HepG2 (cell line): ENCODE results near the gene SELENOH. TPM values are rescaled to one million over a fixed set of nuclear protein-coding genes. Genes with fewer than 3 reads are reported as not detected.

Source experiments
- ATAC-seq: fragments of 200-7000 bp; cut with Tn5 transposase; 3 replicates; pipeline ENCODE4 v1.9.1; 2020; ENCODE audit warnings: mild to moderate bottlenecking, moderate library complexity
- BruUV-seq: library from RNA; stranded (reverse); fragments of 400-500 nt; replicated peaks from 2 replicates; lab custom pipeline; 2021; lab: Mats Ljungman, UMichigan
- CTCF ChIA-PET: fragments of 300-600 bp; formaldehyde crosslinking; extraction: SDS; loops from one replicate; lab custom pipeline; 2021; ENCODE audit warnings: low total read pairs, inconsistent platforms, low intra/inter-chr PET ratio; lab: Yijun Ruan, JAX
- POLR2A ChIA-PET: fragments of 350-600 bp; sonication (Branson Sonifier 250); formaldehyde crosslinking; loops from one replicate; lab custom pipeline; 2020; ENCODE audit warnings: antibody characterized with exemption, inconsistent platforms; lab: Yijun Ruan, JAX
- DNase-seq: peaks from one replicate; pipeline ENCODE4 v3.0.0-alpha.2; 2015; ENCODE audit warnings: low spot score
- FAIRE-seq: peaks from 3 replicates; lab custom pipeline; 2011; peaks lifted over from hg19 to GRCh38; lab: Jason Lieb, UNC
- H2AFZ ChIP-seq: one replicate; pipeline ENCODE4 v1.6.1; 2011; ENCODE audit warnings: low read length, inconsistent platforms
- H3K27ac ChIP-seq: fragments of 300-600 bp; 3 replicates; pipeline ENCODE4 v1.8.0; 2011; ENCODE audit warnings: mixed run types, mild to moderate bottlenecking, mixed read lengths, low read length, inconsistent platforms; ENCODE audit not compliant: insufficient read depth; ENCODE audit errors: extremely low read length
- H3K27me3 ChIP-seq, 2 experiments: fragments of 200-600 bp in 1 of 2; 2 replicates in 1 of 2; 3 replicates in 1 of 2; pipeline versions ENCODE4 v1.6.0 to v1.8.0; 2011; ENCODE audit warnings: low read length in 2 of 2, mild to moderate bottlenecking in 2 of 2, moderate library complexity in 2 of 2, inconsistent platforms in 1 of 2; ENCODE audit not compliant: insufficient read depth in 2 of 2, control insufficient read depth in 1 of 2
- H3K36me3 ChIP-seq, 2 experiments: fragments of 200-600 bp in 1 of 2; replicated peaks in 1 of 2; 2 replicates in 1 of 2; 3 replicates in 1 of 2; pipeline versions ENCODE4 v1.5.1 to v1.8.0; 2011; ENCODE audit warnings: low read length in 2 of 2, inconsistent platforms in 1 of 2; ENCODE audit not compliant: insufficient read depth in 2 of 2, control insufficient read depth in 1 of 2
- H3K4me1 ChIP-seq: 2 replicates; pipeline ENCODE4 v1.5.1; 2012; ENCODE audit warnings: low read length, inconsistent platforms; ENCODE audit not compliant: insufficient read depth
- H3K4me2 ChIP-seq: 2 replicates; pipeline ENCODE4 v1.6.0; 2011; ENCODE audit warnings: low read depth, low read length, inconsistent platforms
- H3K4me3 ChIP-seq, 3 experiments: fragments of 200-600 bp in 1 of 3; sonication (generic), shearing (Covaris generic) in 1 of 3; replicated peaks in 1 of 3; 2 replicates each; pipeline ENCODE4 v1.5.1; 2011 to 2016; ENCODE audit warnings: low read length in 3 of 3, inconsistent platforms in 2 of 3, low read depth in 2 of 3, mild to moderate bottlenecking in 2 of 3, control low read depth in 1 of 3, mixed read lengths in 1 of 3; ENCODE audit not compliant: insufficient read depth in 1 of 3
- H3K79me2 ChIP-seq: one replicate; pipeline ENCODE4 v1.6.1; 2011; ENCODE audit warnings: low read length, inconsistent platforms; ENCODE audit not compliant: insufficient read depth
- H3K9ac ChIP-seq: 2 replicates; pipeline ENCODE4 v1.6.0; 2011; ENCODE audit warnings: mild to moderate bottlenecking, low read depth, low read length, inconsistent platforms; ENCODE audit not compliant: insufficient read depth
- H3K9me3 ChIP-seq: 2 replicates; pipeline ENCODE4 v1.5.1; 2012; ENCODE audit warnings: mild to moderate bottlenecking, low read length
- H4K20me1 ChIP-seq: 2 replicates; pipeline ENCODE4 v1.6.0; 2011; ENCODE audit warnings: inconsistent platforms, mild to moderate bottlenecking, low read length, moderate library complexity; ENCODE audit not compliant: insufficient read depth
- ATF7 ChIP-seq, 2 experiments: fragments of 450-650 bp in 1 of 2; sonication (generic) in 1 of 2; formaldehyde crosslinking in 1 of 2; IDR thresholded peaks; 2 replicates each; pipeline versions ENCODE4 v1.4.0 to v1.6.1; 2016 to 2020; ENCODE audit warnings: antibody characterized with exemption in 1 of 2, mild to moderate bottlenecking in 1 of 2, missing genetic modification reagents in 1 of 2
- CBX5 ChIP-seq: sonication (generic); formaldehyde crosslinking; IDR thresholded peaks from 2 replicates; pipeline ENCODE4 v1.4.0; 2020; ENCODE audit warnings: missing genetic modification reagents, borderline replicate concordance
- KMT2A ChIP-seq: sonication (generic); formaldehyde crosslinking; IDR thresholded peaks from 2 replicates; pipeline ENCODE4 v1.4.0; 2020; ENCODE audit warnings: missing genetic modification reagents
- NFKBIZ ChIP-seq: IDR thresholded peaks from 2 replicates; pipeline ENCODE4 v1.6.1; 2018; ENCODE audit warnings: missing genetic modification reagents, missing compliant biosample characterization
- PHF8 ChIP-seq: sonication (generic); formaldehyde crosslinking; IDR thresholded peaks from 2 replicates; pipeline ENCODE4 v1.5.0; 2020; ENCODE audit warnings: missing genetic modification reagents
- SNAI1 ChIP-seq: sonication (generic); formaldehyde crosslinking; IDR thresholded peaks from 2 replicates; pipeline ENCODE4 v1.5.0; 2020; ENCODE audit warnings: mild to moderate bottlenecking, missing genetic modification reagents, borderline replicate concordance
- SP1 ChIP-seq, 2 experiments: fragments of 450-650 bp in 1 of 2; sonication (generic) in 1 of 2; formaldehyde crosslinking in 1 of 2; IDR thresholded peaks; 2 replicates each; pipeline versions ENCODE4 v1.4.0 to v1.6.1; 2016 to 2020; ENCODE audit warnings: missing genetic modification reagents in 1 of 2
- SP4 ChIP-seq: sonication (generic); formaldehyde crosslinking; IDR thresholded peaks from 2 replicates; pipeline ENCODE4 v1.8.1; 2023; ENCODE audit warnings: mild to moderate bottlenecking, missing genetic modification reagents
- ZNF501 ChIP-seq: sonication (generic); formaldehyde crosslinking; IDR thresholded peaks from 2 replicates; pipeline ENCODE4 v1.5.1; 2020; ENCODE audit warnings: mild to moderate bottlenecking, moderate library complexity, missing genetic modification reagents
- ZNF556 ChIP-seq: sonication (generic); formaldehyde crosslinking; IDR thresholded peaks from 2 replicates; pipeline ENCODE4 v1.4.0; 2020; ENCODE audit warnings: mild to moderate bottlenecking, missing genetic modification reagents, borderline replicate concordance
- ZNF773 ChIP-seq: sonication (generic); formaldehyde crosslinking; IDR thresholded peaks from 2 replicates; pipeline ENCODE4 v1.4.0; 2020; ENCODE audit warnings: missing genetic modification reagents, borderline replicate concordance
- ZSCAN9 ChIP-seq: IDR thresholded peaks from 2 replicates; pipeline ENCODE4 v1.6.1; 2016; ENCODE audit warnings: borderline replicate concordance
- WGBS: methylation state at CpG from one replicate; pipeline ENCODE4 v1.1.6; 2017; ENCODE audit warnings: low lambda C conversion rate; 5-methylcytosine and 5-hydroxymethylcytosine counted together
- in situ Hi-C: cut with HindIII; loops from 2 replicates; pipeline ENCODE4 v1.10.0; 2017; ENCODE audit warnings: low pct_unique_long_range_greater_than_20kb; ENCODE audit not compliant: extremely low pct_ligation_motif_present
- intact Hi-C: fragments of 100-400 bp; cut with micrococcal nuclease; formaldehyde crosslinking; loops from one replicate; pipeline ENCODE4 v1.10.0; 2022; ENCODE audit not compliant: unreplicated experiment
- polyA plus RNA-seq, 8 experiments: library from polyadenylated mRNA; depleted of rRNA in 3 of 8; stranded (reverse) in 7 of 8; unstranded in 1 of 8; fragments of >200 nt; fragmentation: Illumina TruSeq in 4 of 8; extraction: Trizol in 4 of 8; gene quantifications; 2 replicates each; pipeline versions ENCODE4 v1.2.1 to v1.2.3, GENCODE V29; 2011 to 2016; ENCODE audit warnings: low read depth in 4 of 8, missing spikeins in 1 of 8, mixed read lengths in 1 of 8; ENCODE audit not compliant: insufficient read depth in 1 of 8
- total RNA-seq, 5 experiments: library from RNA; depleted of rRNA; stranded (reverse); fragments of >200 nt; fragmentation: Illumina TruSeq; extraction: Trizol; gene quantifications; 2 replicates each; pipeline ENCODE4 v1.2.3, GENCODE V29; 2016; ENCODE audit warnings: low read depth in 1 of 5
- TF ChIP-seq, protein P1 (sequence below): sonication (generic); formaldehyde crosslinking; IDR thresholded peaks from 2 replicates; pipeline ENCODE4 v1.5.1; 2020; ENCODE audit warnings: mild to moderate bottlenecking, missing genetic modification reagents, borderline replicate concordance
- TF ChIP-seq, protein P2 (sequence below): sonication (generic); IDR thresholded peaks from 2 replicates; pipeline ENCODE4 v1.6.1; 2016; ENCODE audit warnings: low read depth, borderline replicate concordance

Gene SELENOH
- total and polyA plus RNA-seq, 2 of the 13 experiments (the other 11 are each of a cell fraction or from before 2014, with no cell fraction given), result 27.2 to 77.4 TPM

DNA sequence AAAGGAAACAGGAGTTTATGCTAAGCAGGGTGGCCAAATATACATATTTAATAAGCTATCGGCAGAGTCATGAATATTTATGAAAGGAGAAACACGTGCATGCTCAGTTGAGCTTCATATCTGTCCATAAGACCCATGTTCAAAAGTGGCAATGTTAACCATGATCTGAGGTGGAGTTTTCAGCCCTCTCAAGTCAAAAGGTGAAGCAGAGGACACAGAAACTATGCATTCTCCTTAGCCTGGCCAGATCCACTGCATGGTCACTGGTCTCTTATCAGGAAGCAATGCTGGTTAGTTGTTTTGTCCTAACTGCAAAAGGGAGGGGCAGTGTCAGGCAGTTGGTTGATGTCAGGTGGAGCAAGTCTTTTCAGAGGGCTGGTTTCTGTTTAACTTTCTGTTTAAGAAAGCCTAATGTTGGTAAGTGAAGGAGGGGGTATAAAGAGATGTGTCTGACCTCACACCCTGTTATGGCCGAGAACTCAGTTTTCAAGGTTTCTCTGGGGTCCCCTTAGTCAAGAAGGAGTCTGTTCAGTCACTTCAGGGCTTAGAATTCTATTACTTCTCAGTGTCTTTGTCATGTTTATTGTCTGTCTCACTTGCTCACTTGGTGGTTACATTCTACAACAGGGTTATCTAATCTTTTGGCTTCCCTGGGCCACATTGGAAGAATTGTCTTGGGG lies 5.5 kb upstream of the SELENOH start:
- ChIA-PET CTCF (no interaction called here), POLR2A (no interaction called here)
- no peak for ATAC-seq
- no peak for FAIRE-seq
- in situ Hi-C loops (no loop called here), intact Hi-C loops (no loop called here)
- no TSS peak for BruUV-seq
- 93% methylated on average over 3 of the region's 3 CpGs for WGBS
- Histone ChIP-seq H3K4me1 (no peaks in the 10 kb centered on the region), H3K36me3 (peaks cover 9 to 52% of the 10 kb centered on the region in 2 experiments), H4K20me1 (peaks cover 3% of the 10 kb centered on the region; the same call in 1 of the 2 replicates), H3K9me3 (no peaks in the 10 kb centered on the region), H3K27ac (no peak overlapping the region), H3K79me2 (peaks cover 20% of the 10 kb centered on the region), H3K9ac (no peak overlapping the region), H2AFZ (no peak overlapping the region), H3K4me3 (no peak overlapping the region), H3K4me2 (no peak overlapping the region), H3K27me3 (no peaks in the 10 kb centered on the region)
- TF ChIP-seq ZNF773, result no peak
- TF ChIP-seq, protein P1, sequence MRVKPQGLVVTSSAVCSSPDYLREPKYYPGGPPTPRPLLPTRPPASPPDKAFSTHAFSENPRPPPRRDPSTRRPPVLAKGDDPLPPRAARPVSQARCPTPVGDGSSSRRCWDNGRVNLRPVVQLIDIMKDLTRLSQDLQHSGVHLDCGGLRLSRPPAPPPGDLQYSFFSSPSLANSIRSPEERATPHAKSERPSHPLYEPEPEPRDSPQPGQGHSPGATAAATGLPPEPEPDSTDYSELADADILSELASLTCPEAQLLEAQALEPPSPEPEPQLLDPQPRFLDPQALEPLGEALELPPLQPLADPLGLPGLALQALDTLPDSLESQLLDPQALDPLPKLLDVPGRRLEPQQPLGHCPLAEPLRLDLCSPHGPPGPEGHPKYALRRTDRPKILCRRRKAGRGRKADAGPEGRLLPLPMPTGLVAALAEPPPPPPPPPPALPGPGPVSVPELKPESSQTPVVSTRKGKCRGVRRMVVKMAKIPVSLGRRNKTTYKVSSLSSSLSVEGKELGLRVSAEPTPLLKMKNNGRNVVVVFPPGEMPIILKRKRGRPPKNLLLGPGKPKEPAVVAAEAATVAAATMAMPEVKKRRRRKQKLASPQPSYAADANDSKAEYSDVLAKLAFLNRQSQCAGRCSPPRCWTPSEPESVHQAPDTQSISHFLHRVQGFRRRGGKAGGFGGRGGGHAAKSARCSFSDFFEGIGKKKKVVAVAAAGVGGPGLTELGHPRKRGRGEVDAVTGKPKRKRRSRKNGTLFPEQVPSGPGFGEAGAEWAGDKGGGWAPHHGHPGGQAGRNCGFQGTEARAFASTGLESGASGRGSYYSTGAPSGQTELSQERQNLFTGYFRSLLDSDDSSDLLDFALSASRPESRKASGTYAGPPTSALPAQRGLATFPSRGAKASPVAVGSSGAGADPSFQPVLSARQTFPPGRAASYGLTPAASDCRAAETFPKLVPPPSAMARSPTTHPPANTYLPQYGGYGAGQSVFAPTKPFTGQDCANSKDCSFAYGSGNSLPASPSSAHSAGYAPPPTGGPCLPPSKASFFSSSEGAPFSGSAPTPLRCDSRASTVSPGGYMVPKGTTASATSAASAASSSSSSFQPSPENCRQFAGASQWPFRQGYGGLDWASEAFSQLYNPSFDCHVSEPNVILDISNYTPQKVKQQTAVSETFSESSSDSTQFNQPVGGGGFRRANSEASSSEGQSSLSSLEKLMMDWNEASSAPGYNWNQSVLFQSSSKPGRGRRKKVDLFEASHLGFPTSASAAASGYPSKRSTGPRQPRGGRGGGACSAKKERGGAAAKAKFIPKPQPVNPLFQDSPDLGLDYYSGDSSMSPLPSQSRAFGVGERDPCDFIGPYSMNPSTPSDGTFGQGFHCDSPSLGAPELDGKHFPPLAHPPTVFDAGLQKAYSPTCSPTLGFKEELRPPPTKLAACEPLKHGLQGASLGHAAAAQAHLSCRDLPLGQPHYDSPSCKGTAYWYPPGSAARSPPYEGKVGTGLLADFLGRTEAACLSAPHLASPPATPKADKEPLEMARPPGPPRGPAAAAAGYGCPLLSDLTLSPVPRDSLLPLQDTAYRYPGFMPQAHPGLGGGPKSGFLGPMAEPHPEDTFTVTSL (CRISPR knock-in tag), result no peak
- TF ChIP-seq SP4 (CRISPR knock-in tag), result no peak
- no peak for TF ChIP-seq ZNF556 (CRISPR knock-in tag)
- no peak for TF ChIP-seq PHF8 (CRISPR knock-in tag)
- TF ChIP-seq KMT2A, result no peak
- TF ChIP-seq, protein P2, sequence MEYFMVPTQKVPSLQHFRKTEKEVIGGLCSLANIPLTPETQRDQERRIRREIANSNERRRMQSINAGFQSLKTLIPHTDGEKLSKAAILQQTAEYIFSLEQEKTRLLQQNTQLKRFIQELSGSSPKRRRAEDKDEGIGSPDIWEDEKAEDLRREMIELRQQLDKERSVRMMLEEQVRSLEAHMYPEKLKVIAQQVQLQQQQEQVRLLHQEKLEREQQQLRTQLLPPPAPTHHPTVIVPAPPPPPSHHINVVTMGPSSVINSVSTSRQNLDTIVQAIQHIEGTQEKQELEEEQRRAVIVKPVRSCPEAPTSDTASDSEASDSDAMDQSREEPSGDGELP, result no peak
- no peak for TF ChIP-seq ATF7 (IDR thresholded peaks at IDR 0.05)
- TF ChIP-seq ATF7 (CRISPR knock-in tag; IDR thresholded peaks at IDR 0.05), result no peak
- TF ChIP-seq CBX5, result no peak
- TF ChIP-seq NFKBIZ (CRISPR knock-in tag), result no peak
- TF ChIP-seq SNAI1, result no peak
- TF ChIP-seq ZNF501 (CRISPR knock-in tag), result no peak
- no peak for TF ChIP-seq SP1 (IDR thresholded peaks at IDR 0.05)
- TF ChIP-seq SP1 (CRISPR knock-in tag; IDR thresholded peaks at IDR 0.05), result no peak
- TF ChIP-seq ZSCAN9 (CRISPR knock-in tag), result no peak
- DNase-seq, result no peak
